Muscle layer of colon (tissue), 2 donors: ENCODE data around the gene OR11H7.
"Not testable (repeated sequence)": the region's sequence is repeated elsewhere in the genome, so short reads cannot be mapped to it uniquely, and the experiment has no call there.

Experiments
- H3K27ac ChIP-seq: one replicate; pipeline ENCODE4 v1.7.0; 2013; ENCODE audit warnings: low read depth, mild to moderate bottlenecking, low read length, moderate library complexity
- H3K27me3 ChIP-seq, 2 donors: one replicate each; pipeline ENCODE4 v1.7.0; 2013; ENCODE audit warnings: low read length in 2 of 2, mild to moderate bottlenecking in 2 of 2; ENCODE audit not compliant: insufficient read depth in 2 of 2, control insufficient read depth in 1 of 2
- H3K36me3 ChIP-seq: one replicate; pipeline ENCODE4 v1.7.0; 2013; ENCODE audit warnings: mild to moderate bottlenecking, low read length; ENCODE audit not compliant: insufficient read depth
- H3K4me1 ChIP-seq: one replicate; pipeline ENCODE4 v1.7.0; 2013; ENCODE audit warnings: mild to moderate bottlenecking, low read length; ENCODE audit not compliant: insufficient read depth
- H3K4me3 ChIP-seq, 2 donors: one replicate each; pipeline ENCODE4 v1.7.0; 2013; ENCODE audit warnings: low read length in 2 of 2, low read depth in 1 of 2, mild to moderate bottlenecking in 1 of 2, moderate library complexity in 1 of 2
- H3K9ac ChIP-seq: one replicate; pipeline ENCODE4 v1.7.0; 2013; ENCODE audit warnings: low read length
- H3K9me3 ChIP-seq: one replicate; pipeline ENCODE4 v1.7.0; 2013; ENCODE audit warnings: mild to moderate bottlenecking, low read length
- donor health status: abdominal sarcoma.
- donor health status: Adenocarcinoma of cecum.

The OR11H7 gene

DNA sequence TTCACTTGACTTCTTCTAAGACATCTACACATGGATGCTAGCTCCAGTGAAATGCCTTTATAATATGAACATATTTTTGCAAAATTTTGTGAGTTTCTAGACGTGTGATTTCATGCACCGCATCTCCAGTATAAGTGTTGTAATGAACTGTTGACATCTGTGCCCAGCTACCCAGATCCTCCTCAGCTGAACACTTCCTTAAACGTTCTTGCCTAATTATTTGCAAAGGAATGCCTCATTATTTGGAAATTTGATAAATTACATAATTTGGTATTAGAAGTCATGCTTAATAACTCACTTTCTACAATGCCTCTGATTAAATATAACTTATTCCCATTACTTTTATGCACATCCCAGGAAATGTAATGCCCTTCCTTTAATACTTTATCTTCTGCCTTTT, 24.1 kb upstream of the OR11H7 start:
- Histone ChIP-seq H3K4me1 (no peaks in the 10 kb centered on the region), H3K27me3 (no peaks in the 10 kb centered on the region), H3K36me3 (no peaks in the 10 kb centered on the region), H3K9me3 (no peaks in the 10 kb centered on the region), H3K9ac (no peak overlapping the region), H3K27ac (no peak overlapping the region), H3K4me3 (no peak overlapping the region)

DNA sequence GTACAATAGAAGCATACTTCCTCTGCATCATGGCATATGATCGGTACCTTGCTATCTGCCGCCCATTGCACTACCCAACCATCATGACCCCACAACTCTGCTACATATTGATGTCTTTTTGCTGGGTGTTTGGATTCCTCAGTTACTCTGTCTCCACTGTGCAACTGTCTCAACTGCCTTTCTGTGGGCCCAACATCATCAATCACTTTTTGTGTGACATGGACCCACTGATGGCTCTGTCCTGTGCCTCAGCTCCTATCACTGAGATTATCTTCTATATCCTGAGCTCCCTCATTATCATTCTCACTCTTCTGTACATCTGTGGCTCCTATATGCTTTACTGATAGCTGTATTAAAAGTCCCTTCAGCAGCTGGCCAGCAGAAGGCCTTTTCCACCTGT, 19.2 kb upstream of the OR11H7 start:
- H3K36me3 ChIP-seq, result no peaks in the 10 kb centered on the region
- no peak overlapping the region for H3K4me3 ChIP-seq
- no peaks in the 10 kb centered on the region for H3K27me3 ChIP-seq
- H3K9ac ChIP-seq, result no peak overlapping the region
- no peaks in the 10 kb centered on the region for H3K9me3 ChIP-seq
- H3K4me1 ChIP-seq, result no peaks in the 10 kb centered on the region
- no peak overlapping the region for H3K27ac ChIP-seq

DNA sequence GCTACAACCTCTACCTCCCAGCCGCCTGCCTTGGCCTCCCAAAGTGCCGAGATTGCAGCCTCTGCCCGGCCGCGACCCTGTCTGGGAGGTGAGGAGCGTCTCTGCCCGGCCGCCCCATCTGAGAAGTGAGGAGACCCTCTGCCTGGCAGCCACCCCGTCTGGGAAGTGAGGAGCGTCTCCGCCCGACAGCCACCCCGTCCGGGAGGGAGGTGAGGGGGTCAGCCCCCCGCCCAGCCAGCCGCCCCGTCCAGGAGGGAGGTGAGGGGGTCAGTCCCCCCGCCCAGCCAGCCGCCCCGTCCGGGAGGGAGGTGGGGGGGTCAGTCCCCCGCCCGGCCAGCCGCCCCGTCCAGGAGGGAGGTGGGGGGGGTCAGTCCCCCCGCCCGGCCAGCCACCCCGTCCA, 16.4 kb upstream of the OR11H7 start:
- H3K9me3 ChIP-seq, H3K9ac ChIP-seq, H3K4me1 ChIP-seq, H3K27me3 ChIP-seq, H3K4me3 ChIP-seq, H3K27ac ChIP-seq, H3K36me3 ChIP-seq: not testable (repeated sequence)

- H3K36me3 ChIP-seq, result no peaks in the 10 kb centered on the region
- H3K9ac ChIP-seq, result no peak overlapping the region
- no peaks in the 10 kb centered on the region for H3K4me1 ChIP-seq
- H3K27me3 ChIP-seq, result no peaks in the 10 kb centered on the region
- H3K27ac ChIP-seq, result no peak overlapping the region
- no peaks in the 10 kb centered on the region for H3K9me3 ChIP-seq
- H3K4me3 ChIP-seq, result no peak overlapping the region
These were observed 13.6 kb upstream of the OR11H7 start for GRCh38 chr14:20215196-20215595.

DNA sequence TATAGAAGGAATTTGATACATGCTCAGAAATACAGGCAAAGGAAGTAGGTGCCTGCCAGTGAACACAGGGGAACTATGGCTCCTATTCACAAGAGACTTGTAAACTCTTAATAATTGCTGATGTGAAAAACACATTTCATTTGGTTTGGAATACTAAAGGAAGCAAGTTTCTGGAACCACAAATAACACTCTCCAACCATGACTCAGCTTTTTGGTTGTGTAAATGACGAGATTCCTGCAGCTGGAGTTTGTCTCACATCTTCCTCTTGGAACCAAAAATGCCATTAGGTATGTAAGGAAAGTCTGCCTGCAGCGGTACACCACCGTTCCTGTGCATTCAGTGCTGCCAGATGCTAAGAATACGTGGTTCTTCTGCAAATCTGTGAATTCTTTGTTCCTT, 9.7 kb upstream of the OR11H7 start:
- Histone ChIP-seq H3K4me3 (no peak overlapping the region), H3K36me3 (no peaks in the 10 kb centered on the region), H3K9ac (no peak overlapping the region), H3K27ac (no peak overlapping the region), H3K9me3 (no peaks in the 10 kb centered on the region), H3K27me3 (no peaks in the 10 kb centered on the region), H3K4me1 (no peaks in the 10 kb centered on the region)

- H3K36me3 ChIP-seq, result no peaks in the 10 kb centered on the region
- no peak within 1 kb of the TSS for H3K4me3 ChIP-seq
- no peak within 1 kb of the TSS for H3K9ac ChIP-seq
These were observed 5.4 kb upstream of the OR11H7 start, which contains the start of gene OR11H6 for GRCh38 chr14:20223410-20223809. TSS of gene OR11H6 (plus strand) at chr14:20223710. CDS start at chr14:20223710, 0 bp downstream.

DNA sequence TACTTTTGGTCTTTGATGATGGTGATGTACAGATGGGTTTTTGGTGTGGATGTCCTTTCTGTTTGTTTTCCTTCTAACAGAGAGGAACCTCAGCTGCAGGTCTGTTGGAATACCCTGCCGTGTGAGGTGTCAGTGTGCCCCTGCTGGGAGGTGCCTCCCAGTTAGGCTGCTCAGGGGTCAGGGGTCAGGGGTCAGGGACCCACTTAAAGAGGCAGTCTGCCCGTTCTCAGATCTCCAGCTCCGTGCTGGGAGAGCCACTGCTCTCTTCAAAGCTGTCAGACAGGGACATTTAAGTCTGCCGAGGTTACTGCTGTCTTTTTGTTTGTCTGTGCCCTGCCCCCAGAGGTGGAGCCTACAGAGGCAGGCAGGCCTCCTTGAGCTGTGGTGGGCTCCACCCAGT, 6.6 kb downstream of the OR11H7 start:
- not testable (repeated sequence) for H3K9me3 ChIP-seq, H3K9ac ChIP-seq, H3K4me1 ChIP-seq, H3K27me3 ChIP-seq, H3K36me3 ChIP-seq, H3K27ac ChIP-seq, H3K4me3 ChIP-seq

More at GRCh38 chr14:20223410-20223809, 5.4 kb upstream of the OR11H7 start, which contains the start of gene OR11H6:
- H3K9me3 ChIP-seq, result no peaks in the 10 kb centered on the region
- H3K27ac ChIP-seq, result no peak within 1 kb of the TSS
- no peaks in the 10 kb centered on the region for H3K27me3 ChIP-seq
- no peaks in the 10 kb centered on the region for H3K4me1 ChIP-seq

DNA sequence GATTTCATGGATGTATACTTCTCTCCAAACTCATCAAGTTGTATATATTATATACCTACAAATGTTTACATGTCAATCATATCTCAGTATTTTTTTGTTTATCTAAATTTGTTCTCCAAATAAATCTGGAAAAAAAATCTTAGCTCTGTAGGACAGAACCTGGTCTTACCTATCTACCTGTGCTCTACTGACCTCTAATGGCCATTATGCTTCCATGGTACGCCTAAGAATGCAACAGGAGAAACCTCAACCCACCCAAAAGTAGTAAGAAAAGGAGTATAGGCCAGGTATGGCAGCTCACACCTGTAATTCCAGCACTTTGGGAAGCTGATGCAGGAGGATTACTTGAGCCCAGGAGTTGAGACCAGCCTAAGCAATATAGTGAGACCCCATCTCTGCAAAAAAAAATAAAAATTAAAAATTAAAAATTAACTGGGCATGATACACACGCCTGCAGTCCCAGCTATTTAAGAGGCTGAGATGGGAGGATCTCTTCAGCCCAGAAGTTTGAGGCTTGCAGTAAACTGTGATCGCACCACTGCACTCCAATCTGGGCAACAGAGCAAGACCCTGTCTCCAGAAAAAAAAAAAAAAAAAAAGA, 19.0 kb downstream of the OR11H7 start:
- Histone ChIP-seq H3K9me3 (no peaks in the 10 kb centered on the region), H3K27ac (no peak overlapping the region), H3K27me3 (no peaks in the 10 kb centered on the region), H3K36me3 (no peaks in the 10 kb centered on the region), H3K9ac (no peak overlapping the region), H3K4me1 (no peaks in the 10 kb centered on the region), H3K4me3 (no peak overlapping the region)

DNA sequence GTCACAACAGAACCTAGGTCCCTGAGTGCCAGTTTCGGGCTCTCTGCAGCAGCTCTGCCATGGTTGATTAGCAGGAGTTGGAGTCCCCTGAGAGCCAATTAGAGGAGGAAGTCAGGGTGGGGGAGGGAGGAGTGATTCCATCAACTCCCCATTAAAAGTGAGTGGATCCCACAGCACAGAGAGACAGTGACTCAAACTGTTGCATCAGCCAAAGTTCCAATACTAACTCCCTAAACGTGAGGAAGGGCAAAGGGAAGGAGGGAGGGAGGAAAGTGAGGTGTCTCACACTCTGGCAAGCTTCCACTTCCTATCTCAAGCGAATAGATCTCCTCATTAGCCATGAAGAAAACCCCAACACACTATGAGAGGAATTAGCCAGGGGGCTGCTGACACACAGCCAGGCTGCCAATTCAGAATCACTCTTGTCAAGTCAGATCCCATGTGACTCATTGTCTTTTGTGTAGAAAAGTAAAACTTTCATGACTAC, 33.9 kb downstream of the OR11H7 start:
- H3K9ac ChIP-seq, result no peak overlapping the region
- no peaks in the 10 kb centered on the region for H3K4me1 ChIP-seq
- no peak overlapping the region for H3K27ac ChIP-seq
- H3K27me3 ChIP-seq, result no peaks in the 10 kb centered on the region
- no peaks in the 10 kb centered on the region for H3K36me3 ChIP-seq
- no peaks in the 10 kb centered on the region for H3K9me3 ChIP-seq
- H3K4me3 ChIP-seq, result no peak overlapping the region

- not testable (repeated sequence) for H3K27ac ChIP-seq, H3K4me1 ChIP-seq, H3K36me3 ChIP-seq
These were observed 35.6 kb downstream of the OR11H7 start for GRCh38 chr14:20264361-20264760.

DNA sequence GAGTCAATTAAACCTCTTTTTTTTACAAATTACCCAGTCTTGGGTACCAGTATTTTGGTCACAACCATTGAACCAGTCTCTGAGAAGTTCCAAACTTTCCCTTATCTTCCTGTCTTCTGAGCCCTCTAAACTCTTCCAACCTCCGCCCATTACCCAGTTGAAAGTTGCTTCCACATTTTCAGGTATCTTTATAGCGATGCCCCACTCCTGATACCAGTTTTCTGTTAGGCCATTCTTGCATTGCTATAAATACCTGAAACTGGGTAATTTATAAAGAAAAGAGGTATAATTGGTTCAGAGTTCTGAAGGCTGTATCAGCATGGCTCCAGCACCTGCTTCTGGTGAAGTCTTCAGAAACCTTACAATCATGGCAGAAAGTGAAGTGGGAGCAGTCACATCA, 45.3 kb downstream of the OR11H7 start:
- H3K27me3 ChIP-seq, result no peaks in the 10 kb centered on the region

More at GRCh38 chr14:20264361-20264760, 35.6 kb downstream of the OR11H7 start:
- not testable (repeated sequence) for H3K9me3 ChIP-seq, H3K27me3 ChIP-seq, H3K4me3 ChIP-seq, H3K9ac ChIP-seq

DNA sequence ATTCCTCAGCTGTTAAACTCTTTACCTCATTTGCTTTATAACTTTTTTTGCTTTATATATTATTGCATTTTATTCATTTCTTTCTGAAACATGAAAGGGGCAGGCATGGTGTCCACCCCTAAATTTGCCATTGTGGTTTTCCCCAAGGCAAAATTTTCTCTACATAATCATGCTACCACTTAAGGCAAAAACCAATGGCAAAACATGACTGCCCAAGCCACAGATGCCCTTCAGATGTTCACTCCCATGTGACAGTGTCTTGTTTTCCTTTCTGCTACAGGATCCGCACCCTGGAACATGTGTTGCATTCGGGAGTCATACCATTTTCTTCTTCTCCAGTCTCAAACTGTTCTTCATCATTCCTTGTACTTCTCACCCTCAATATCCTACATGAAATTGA, 48.6 kb downstream of the OR11H7 start:
- H3K9me3 ChIP-seq, result no peaks in the 10 kb centered on the region
- no peak overlapping the region for H3K9ac ChIP-seq
- peaks cover 8% of the 10 kb centered on the region for H3K36me3 ChIP-seq
- no peak overlapping the region for H3K4me3 ChIP-seq
- no peaks in the 10 kb centered on the region for H3K4me1 ChIP-seq
- no peaks in the 10 kb centered on the region for H3K27me3 ChIP-seq
- no peak overlapping the region for H3K27ac ChIP-seq

More for the DNA sequence above, 45.3 kb downstream of the OR11H7 start:
- Histone ChIP-seq H3K4me3 (no peak overlapping the region), H3K4me1 (no peaks in the 10 kb centered on the region), H3K36me3 (peaks cover 8% of the 10 kb centered on the region), H3K9me3 (no peaks in the 10 kb centered on the region), H3K27ac (no peak overlapping the region), H3K9ac (no peak overlapping the region)
